ELF-1 (cell line): ENCODE data around the gene STING1.
"Not testable (repeated sequence)": the region's sequence is repeated elsewhere in the genome, so short reads cannot be mapped to it uniquely, and the experiment has no call there.

Experiments used
- DNase-seq: peaks from one replicate; pipeline ENCODE4 v3.0.0-alpha.2; 2016; ENCODE audit warnings: low read depth, low spot score

STING1 gene

DNA sequence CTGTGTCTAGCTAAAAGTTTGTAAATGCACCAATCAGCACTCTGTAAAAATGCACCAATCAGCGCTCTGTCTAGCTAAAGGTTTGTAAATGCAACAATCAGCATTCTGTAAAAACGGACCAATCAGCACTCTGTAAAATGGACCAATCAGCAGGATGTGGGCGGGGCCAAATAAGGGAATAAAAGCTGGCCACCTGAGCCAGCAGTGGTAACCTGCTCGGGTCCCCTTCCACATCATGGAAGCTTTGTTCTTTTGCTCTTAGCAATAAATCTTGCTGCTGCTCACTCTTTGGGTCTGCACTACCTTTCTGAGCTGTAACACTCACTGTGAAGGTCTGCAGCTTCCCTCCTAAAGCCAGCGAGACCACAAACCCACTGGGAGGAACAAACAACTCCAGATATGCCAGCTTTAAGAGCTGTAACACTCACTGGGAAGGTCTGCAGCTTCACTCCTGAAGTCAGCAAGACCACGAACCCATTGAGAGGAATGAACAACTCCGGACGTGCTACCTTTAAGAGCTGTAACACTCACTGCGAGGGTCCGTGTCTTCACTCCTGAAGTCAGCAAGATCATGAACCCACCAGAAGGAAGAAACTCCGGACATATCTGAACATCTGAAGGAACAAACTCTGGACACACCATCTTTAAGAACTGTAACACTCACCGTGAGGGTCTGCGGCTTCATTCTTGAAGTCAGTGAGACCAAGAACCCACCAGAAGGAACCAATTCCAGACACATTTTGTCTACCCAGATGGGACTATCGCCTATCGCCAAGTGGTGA is 20.7 kb upstream of the STING1 start:
- not testable (repeated sequence) for DNase-seq

DNA sequence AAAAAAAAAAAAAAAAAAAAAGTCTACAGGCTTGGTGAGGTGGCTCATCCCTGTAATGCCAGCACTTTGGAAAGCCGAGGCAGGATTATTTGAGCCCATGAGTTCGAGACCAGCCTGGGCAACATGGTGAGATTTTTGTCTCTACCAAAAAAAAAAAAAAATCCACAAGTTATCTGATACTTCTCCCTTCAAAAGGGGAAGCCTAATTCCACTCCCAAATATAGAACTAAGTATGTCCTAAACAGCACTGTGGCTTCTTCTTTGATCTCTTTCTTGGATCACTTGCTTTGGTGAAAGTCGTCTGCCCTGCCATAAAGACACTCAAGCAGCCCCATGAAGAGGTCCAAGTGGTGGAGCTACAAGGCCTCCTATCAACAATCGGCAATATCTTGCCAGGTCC is 18.8 kb upstream of the STING1 start:
- no peak for DNase-seq

DNA sequence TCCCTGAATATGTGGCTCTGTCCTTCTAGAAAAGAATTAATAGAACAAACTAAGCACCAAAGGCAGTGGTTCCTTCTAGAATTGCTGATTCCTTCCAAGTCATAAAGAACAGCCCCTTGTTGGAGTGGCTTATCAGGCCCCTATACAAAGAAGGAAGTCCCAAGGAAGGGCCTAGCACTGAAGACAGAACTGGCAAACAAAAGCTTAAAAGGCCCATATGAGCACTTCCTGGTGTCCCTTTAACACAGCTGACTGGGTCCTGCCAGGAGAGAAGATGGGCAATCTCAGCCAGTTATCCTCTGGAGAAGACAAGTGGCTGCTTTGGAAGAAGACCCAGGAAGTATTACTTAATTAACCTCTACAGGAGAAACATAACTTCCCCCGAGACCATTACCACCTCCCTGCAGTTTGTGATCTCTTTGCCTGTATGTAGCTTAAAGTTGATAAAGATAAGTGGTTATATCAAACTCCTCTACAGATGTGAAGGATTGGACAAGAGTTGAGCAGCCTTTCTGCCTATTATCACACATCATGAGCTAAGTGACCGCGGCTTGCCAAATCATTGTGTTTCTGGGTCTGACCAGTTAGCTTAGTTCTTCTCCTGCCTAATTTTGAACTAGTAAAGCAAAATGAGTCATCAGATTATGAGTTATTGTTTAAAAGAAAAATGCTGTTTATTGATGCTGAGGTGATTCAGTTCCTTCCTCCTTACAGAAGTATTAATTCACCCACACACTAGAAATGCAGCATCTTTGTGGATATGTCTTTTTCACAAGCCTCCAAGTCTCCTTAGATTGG is 13.3 kb upstream of the STING1 start:
- DNase-seq: no peak

DNA sequence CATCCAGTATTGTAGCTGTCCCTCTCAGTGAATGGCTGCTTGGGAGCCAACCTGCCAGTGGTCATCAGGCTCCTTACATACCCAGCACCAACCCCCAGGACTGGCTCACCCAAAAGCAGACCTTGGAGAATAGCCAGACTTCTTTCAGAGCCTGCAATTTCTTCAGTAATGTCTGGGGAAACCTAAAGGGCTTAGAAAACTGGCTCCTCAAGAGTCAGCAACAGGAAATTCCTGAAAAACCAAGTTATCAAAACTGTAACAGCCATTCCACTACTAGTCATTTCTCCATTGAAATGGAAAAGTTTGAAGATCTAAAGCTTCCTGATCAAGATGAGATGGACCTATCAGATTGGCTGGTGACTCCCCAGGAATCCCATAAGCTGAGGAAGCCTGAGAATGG is 12.3 kb upstream of the STING1 start:
- DNase-seq: no peak

DNA sequence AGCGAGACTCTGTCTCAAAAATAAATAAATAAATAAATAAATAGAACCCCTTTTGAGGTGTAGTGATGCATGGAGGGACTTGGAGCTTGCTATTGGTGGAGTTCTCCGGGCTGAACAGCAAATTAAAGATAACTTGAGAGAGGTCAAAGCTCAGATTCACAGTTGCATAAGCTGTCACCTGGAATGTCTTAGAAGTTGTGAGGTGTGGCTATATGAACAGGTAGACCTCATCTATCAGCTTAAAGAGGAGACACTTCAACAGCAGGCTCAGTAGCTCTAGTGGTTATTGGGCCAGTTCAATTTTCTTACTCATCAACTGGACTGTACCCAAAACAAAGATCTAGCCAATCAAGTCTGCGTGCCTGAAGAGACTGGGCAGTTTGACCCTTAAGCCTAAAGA is 11.7 kb upstream of the STING1 start:
- no peak for DNase-seq

DNA sequence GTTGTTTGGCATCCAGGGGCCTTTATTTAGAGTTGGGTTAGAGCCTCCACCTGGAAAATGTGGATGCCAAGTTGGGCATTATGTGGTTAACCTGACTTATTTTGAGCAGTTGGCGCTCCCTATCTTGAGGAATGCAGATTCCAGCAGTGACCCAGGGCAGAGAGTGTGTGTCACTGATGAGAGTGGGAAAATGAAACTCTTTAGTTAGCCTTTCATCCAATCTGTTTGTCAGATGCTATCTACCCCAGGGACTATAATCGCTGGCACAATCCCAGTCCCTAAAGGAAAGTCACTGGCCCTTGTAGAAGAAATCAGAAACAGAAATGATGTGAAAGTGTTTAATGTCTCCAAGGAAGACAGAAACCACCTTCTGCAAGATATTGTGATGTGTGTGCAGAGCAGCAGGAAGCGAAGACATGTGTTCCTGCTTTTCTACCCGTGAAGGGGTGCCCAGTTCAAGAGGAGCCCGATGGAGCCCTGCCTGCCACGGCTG is 10.2 kb upstream of the STING1 start:
- no peak for DNase-seq

DNA sequence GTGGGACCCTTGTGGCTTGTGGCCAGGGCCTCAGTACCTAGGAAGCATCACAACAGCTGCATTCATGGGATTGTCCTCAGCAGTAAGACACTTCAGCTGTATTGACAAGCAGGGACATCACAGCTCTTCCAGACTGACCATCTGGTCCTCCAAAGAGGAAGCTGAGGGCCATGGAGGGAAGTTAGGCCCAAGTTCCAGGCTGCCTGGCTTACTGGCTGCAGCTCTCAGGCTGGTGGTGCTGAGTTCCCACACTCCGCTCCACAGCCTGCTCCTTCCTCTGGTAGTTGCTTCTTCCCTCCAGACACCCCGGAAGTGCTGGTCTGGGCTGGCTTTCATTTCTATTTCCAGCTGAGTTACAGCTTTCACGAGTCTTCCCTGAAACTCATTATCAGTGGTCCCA is 5.7 kb upstream of the STING1 start:
- DNase-seq: no peak

DNA sequence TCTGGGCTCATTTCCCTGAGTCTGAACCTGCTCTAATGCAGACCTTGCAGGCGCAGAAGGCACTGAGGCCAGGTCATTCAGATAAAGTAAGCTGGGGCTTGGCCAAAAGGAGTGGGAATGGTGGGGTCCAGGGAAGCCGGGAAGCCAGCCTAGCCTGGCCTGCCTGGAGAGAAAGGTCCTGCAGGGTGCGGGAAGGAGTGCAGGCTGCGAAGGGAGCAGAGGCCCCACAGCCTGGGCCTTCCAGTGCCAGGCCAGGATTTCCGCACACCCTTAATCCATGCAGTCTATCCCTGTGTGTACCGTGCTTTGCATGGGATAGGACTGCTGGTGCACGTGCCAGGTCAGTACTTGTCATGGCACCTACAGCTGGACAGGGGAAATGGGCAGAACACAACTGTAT is 3.6 kb upstream of the STING1 start:
- peak; percentile 50 for DNase-seq

DNA sequence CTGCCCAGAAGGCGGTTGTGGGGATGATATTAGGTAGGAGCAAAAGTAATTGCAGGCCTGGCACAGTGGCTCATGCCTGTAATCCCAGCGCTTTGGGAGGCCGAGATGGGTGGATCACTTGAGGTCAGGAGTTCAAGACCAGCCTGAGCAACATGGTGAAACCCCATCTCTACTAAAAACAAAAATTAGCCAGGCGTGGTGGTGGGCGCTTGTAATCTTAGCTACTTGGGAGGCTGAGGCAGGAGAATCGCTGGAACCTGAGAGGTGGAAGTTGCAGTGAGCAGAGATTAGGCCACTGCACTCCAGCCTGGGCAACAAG is 291 bp upstream of the STING1 start:
- not testable (repeated sequence) for DNase-seq

DNA sequence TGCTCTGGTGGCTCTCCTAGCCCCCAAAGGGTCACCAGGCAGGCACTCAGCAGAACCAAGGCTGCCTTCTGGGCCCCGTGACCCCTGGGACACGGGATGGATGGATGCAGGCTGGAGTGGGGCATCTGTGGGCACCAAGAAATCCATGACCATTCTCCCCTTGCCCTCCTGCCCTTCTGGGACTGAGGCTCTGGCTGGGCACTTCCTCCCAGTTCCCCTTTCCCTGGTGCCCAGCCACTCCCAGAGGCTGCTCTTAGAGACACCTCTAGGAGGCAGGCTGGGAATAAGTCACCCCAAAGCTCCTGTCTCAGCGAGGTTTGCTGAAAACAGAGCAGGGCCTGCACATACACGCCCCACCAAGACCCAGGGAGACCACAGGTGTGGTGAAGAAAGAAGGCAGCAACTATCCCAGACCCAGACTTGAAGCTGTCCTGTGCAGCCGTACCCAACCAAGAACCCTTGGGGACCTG is 943 bp downstream of the STING1 start:
- DNase-seq: no peak

DNA sequence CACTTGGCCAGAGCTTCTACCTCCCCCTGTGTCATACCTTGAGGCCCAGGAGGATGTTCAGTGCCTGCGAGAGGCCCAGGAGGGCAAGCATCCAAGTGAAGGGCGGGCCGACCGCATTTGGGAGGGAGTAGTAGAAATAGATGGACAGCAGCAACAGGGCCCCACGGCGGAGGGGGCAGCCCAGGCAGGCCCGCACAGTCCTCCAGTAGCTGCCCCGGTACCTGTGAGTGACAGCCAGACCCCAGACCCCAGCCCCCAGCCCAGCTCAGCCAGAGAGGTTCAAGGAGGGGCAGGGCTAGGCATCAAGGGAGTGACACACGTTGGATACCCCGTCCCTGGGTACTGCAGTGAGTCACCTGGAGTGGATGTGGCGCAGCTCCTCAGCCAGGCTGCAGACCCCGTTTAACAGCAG is 1.4 kb downstream of the STING1 start:
- DNase-seq: no peak

DNA sequence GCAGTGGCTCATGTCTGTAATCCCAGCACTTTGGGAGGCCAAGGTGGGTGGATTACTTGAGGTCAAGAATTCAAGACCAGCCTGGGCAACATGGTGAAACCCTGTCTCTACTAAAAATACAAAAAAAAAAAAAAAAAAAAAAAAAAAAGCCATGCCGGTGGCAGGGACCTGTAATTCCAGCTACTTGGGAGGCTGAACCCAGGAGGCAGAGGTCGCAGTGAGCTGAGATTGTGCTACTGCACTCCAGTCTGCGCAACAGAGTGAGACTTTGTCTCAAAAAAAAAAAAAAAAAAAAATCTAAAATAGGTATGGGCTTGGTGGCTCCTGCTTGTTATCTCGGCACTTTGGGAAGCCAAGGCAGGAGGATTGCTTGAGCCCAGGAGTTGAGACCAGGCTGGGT is 2.8 kb downstream of the STING1 start:
- DNase-seq: not testable (repeated sequence)

DNA sequence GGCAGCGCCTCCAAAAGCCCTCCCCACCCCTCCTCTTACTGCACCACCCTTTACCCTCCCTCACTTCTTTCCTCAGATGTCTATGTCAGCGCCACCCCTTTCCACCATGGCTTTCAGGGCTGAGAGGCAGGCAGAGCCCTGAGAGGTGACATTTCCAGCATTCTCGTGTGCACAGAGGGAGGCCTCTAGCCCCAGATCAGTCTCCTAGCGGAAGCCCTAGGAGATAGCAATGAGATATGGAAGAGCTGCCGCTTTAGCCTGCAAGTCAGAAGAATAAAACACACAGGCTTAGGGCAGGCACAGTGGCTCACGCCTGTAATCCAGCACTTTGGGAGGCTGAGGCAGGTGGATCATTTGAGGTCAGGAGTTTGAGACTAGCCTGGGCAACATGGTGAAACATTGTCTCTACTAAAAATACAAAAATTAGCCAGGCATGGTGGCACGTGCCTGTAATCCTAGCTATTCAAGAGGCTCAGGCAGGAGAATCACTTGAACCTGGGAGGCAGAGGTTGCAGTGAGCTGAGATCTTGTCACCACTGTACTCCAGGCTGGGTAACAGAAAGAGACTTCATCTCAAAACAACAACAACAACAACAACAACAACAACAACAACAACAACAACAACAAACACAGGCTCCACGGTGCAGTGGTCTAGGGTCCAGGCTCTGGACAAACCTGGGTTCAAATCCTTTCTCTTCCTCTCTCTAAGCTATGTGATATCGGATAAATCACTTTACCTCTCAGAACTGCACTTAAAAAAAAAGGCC is 3.7 kb downstream of the STING1 start:
- peak; percentile 30 for DNase-seq

DNA sequence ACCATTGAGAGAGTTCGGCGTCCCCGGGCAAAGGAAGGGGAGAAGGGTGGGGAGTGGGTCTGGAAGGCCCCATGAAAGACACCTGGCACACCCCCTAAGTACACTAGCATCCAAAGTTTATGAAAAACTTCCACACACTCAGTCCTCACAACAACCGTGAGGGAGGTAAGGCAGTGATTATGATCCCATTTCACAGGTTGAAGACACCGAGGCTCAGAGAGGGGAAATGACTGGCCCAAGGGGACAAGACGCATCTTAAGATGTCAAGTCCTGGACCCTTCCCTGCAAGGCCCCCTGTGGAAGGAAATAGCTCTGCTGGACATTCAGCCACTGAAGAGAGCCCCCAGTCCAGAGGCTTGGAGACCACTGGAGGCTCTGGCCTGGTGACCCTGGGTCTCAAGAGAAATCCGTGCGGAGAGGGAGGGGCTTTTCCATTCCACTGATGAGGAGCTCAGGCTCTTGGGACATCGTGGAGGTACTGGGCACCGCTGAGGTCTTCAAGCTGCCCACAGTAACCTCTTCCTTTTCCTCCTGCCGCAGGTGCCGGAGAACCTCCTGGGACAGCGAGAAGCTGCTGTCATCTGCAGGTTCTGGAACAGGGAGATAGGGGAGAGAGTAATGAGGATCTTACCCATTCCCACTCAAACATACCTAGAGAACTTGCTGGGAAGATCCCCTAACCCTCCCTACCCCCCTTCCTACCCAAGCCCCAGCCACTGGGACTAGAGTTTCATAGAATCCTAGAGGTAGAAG is 6.5 kb downstream of the STING1 start:
- no peak for DNase-seq

DNA sequence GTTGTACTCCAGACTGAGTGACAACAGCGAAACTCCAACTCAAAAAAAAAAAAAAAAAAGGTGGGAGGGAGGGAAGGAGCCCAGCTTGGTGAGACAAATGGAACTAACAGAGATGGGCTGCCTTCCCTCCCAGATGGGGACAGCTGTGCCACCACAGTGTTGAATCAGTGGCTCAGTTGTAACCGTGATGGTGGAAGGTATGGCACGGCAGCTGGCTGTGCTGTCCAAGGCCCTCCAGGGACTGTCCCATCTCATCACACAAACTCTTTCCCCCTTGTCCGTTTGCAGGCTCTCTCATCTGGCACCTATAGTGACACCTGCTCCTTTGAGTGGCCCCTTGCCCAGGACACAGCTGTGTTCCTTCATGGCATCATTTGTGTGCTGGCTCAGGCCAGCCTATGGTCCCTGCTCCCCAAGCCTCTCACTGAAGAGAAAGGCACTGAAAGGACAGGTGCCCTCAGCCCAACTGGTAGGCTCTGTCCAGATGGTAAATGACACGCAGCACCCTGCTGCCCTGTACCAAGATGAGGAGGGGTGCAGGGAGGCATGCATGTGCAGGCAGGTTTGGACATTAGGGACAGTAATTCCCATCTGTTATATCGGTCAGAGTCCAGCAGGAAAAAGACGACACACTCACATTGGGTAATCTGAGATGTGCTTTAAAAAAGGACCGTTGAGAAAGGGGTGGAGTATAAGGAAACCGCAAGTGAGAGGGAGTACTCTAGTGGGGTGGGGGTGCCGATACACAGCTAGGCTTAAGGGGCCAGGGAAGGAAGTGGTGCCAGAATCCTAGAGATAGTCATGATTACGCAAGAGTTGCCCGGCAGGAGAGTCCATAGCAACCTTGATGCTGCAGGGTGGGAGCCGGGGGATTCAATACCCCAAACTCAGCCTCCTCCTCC is 7.4 kb downstream of the STING1 start:
- DNase-seq: no peak

DNA sequence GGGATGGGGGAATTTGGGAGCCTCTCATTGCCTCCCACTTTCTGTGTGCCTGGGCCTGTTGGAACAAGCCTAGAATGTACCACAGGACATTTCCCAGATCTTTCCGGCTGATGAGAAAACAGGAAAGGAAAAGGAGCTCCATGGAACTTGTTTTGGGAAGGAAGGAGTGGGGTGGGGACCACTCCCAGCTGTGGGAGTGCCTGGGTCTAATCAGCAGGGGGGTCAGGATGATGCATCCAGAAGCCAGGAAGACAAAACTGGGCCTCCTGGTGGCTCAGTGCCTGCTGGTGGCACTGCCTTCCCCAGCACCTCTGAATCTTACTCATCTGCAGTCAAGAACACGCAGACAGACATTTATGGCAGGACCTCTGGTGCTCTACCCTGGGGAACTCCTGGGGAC is 9.0 kb downstream of the STING1 start:
- no peak for DNase-seq

DNA sequence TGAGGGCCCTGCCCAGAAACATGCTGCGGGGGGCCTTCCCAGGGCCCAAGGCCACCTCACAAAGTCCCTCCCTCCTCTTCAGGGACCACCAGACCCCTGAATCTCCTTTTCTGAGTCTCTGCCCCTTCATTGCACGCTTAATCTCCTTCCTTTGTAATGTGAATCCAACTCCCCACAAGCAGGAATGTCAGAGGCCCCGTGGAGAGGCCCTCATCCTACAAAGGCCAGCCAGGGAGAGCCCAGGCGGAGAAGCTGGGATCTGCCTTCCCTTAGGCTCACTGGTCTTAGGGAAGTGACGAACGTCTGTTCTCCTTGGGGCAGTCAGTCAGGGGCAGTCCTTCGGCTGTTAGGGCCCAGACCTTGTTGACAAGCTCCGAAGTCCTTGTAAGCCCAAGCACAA is 9.5 kb downstream of the STING1 start:
- DNase-seq: peak; percentile 89

DNA sequence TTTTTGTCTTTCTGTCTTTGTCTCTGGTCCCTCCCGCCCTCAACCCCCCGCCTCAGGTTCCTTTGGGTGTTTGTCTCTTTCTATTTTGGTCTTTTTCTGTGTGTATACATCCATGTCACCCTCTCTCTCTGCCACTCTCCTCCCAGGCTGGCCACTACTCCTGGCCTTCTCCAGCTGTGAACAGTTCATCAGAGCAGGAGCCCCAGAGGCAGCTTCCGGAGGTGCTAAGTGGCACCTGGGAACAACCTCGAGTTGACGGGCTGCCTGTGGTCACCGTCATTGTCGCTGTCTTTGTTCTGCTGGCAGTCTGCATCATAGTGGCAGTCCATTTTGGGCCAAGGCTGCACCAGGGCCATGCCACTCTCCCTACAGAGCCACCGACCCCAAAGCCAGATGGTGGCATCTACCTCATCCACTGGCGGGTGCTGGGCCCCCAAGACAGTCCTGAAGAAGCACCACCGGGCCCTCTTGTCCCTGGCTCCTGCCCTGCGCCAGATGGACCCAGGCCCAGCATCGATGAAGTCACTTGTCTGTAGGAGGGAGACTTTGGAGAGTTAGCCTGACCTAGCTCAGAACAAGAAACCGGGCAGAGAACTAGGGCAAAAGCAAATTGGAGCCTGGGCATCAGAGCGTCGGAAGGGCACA is 10.1 kb downstream of the STING1 start:
- DNase-seq: peak; percentile 28

DNA sequence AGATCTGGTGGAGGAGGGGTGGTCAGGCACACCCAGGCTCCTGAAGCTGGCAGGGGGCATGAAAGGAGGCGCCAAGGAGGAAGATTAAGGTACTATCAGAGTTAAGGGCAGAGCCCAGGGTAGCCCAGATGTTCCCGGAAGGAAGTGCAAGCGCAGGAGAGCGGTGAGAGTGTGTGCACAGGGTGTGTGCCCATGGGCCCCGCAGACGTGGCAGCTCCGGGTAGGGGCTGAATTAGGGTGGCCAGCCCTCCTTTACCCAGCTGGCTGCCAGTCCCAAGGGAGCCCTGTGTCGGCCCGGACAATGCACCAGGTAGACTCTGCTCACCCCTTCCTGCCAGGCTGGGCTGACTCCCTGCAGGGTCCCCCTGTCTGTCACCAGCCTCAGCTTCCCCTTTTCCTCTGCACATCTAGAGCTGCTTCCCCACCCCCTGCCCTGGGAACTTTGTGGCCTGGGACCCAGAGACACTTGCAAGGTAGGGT is 11.7 kb downstream of the STING1 start, which contains the start of gene SMIM33:
Gene SMIM33 (plus strand): TSS at position 184 of the 480 bp plus-strand sequence. CDS start 118 bp downstream, at position 302.
- no peak for DNase-seq
